ENCODE measurements around the gene ACTL8. TPM values are rescaled to one million over a fixed set of nuclear protein-coding genes. Genes with fewer than 3 reads are reported as not detected.

ACTL8 gene
- total RNA-seq, 1 experiment from 2014 or later: 0.69 TPM

GRCh38 chr1:17791055-17791390 is 35.9 kb downstream of the ACTL8 start:
- Histone ChIP-seq H3K9me2 (ENCODE audit: insufficient read depth) (no peaks in the 10 kb centered on the region), H3K27ac (ENCODE audit: low read depth, low read length) (no peak overlapping the region), H3K9ac (ENCODE audit: low read length) (no peak overlapping the region), H3K27me3 (ENCODE audit: insufficient read depth, low read length) (peaks cover 28% of the 10 kb centered on the region), H2AFZ (ENCODE audit: low read depth, low read length, poor library complexity, severe bottlenecking) (no peak overlapping the region), H3K4me3 (replicated peaks in 1 of 2; ENCODE audit: low read depth in 1 of 2, low read length in 2 of 2) (no peak overlapping the region), H3K9me3 (ENCODE audit: control insufficient read depth in 1 of 2, insufficient read depth in 1 of 2, low read depth in 1 of 2, low read length in 2 of 2) (no peaks in the 10 kb centered on the region), H3K4me1 (ENCODE audit: control insufficient read depth in 1 of 2, insufficient read depth in 2 of 2, low read length in 2 of 2) (no peaks in the 10 kb centered on the region), H3K79me2 (ENCODE audit: insufficient read depth, low read length) (no peaks in the 10 kb centered on the region), H4K20me1 (ENCODE audit: insufficient read depth) (no peaks in the 10 kb centered on the region), H3K36me3 (ENCODE audit: control insufficient read depth in 1 of 2, insufficient read depth in 2 of 2, low read length in 2 of 2) (no peaks in the 10 kb centered on the region), H3K4me2 (ENCODE audit: low read length) (no peak overlapping the region)
- POLR2A ChIA-PET: no interaction called here
- ATAC-seq: no peak; the same call in 1 of the 2 replicates
- TF ChIP-seq TCF7L2 (IDR thresholded peaks at IDR 0.05; ENCODE audit: borderline replicate concordance, extremely low read depth, insufficient read depth, insufficient read length) (no peak), ELF1 (IDR thresholded peaks at IDR 0.05; ENCODE audit: borderline replicate concordance, low read depth) (no peak), POLR2AphosphoS5 (IDR thresholded peaks at IDR 0.05; ENCODE audit: low read depth, low read length) (no peak), SIN3A (IDR thresholded peaks at IDR 0.05; ENCODE audit: low read depth) (no peak)
- DNase-seq (ENCODE audit: low read depth, low spot score): no peak
- CTCF ChIA-PET: no interaction called here
- intact Hi-C loops (cut with micrococcal nuclease): no loop called here
- BruUV-seq (replicated peaks): no TSS peak
- RAD21 ChIA-PET (ENCODE audit: low non-redundant PET in 1 of 2, low total read pairs in 2 of 2, uncharacterized antibody in 2 of 2, unreplicated experiment in 2 of 2): no interaction called here

DNA sequence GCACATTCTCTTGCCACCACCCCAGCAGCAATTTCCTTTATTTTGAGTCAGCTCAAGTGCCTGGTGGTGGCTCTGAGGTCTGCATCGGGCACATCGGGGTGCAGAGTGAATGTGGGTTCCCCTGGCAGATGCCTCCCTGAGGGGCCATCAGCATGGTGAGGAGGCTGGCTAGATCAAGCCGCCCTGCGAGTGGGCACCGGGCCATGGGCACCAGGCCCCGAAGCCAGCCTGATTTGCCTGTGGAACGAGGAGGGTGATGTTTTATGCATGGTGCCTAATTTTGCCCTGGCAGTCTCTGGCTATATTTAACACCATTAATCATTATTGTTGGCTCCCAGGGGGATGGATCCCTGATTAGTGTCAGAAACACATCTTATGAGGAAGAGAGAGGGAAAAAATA is 36.3 kb downstream of the ACTL8 start:
- H4K20me1 ChIP-seq (ENCODE audit: insufficient read depth): no peaks in the 10 kb centered on the region
- no TSS peak for BruUV-seq (replicated peaks)
- DNase-seq (ENCODE audit: low read depth, low spot score) (no peak), ATAC-seq (no peak)
- H3K9me2 ChIP-seq (ENCODE audit: insufficient read depth): no peaks in the 10 kb centered on the region
- no peak overlapping the region for H3K9ac ChIP-seq (ENCODE audit: low read length)
- H3K4me3 ChIP-seq (replicated peaks in 1 of 2; ENCODE audit: low read depth in 1 of 2, low read length in 2 of 2): no peak overlapping the region
- ChIA-PET CTCF (no interaction called here), POLR2A (no interaction called here), RAD21 (ENCODE audit: low non-redundant PET in 1 of 2, low total read pairs in 2 of 2, uncharacterized antibody in 2 of 2, unreplicated experiment in 2 of 2) (no interaction called here)
- no peak overlapping the region for H3K4me2 ChIP-seq (ENCODE audit: low read length)
- H3K36me3 ChIP-seq (ENCODE audit: control insufficient read depth in 1 of 2, insufficient read depth in 2 of 2, low read length in 2 of 2): no peaks in the 10 kb centered on the region
- H2AFZ ChIP-seq (ENCODE audit: low read depth, low read length, poor library complexity, severe bottlenecking): no peak overlapping the region
- H3K9me3 ChIP-seq (ENCODE audit: control insufficient read depth in 1 of 2, insufficient read depth in 1 of 2, low read depth in 1 of 2, low read length in 2 of 2): no peaks in the 10 kb centered on the region
- no peaks in the 10 kb centered on the region for H3K79me2 ChIP-seq (ENCODE audit: insufficient read depth, low read length)
- H3K4me1 ChIP-seq (ENCODE audit: control insufficient read depth in 1 of 2, insufficient read depth in 2 of 2, low read length in 2 of 2): no peaks in the 10 kb centered on the region
- H3K27me3 ChIP-seq (ENCODE audit: insufficient read depth, low read length): peaks cover 28% of the 10 kb centered on the region
- H3K27ac ChIP-seq (ENCODE audit: low read depth, low read length): no peak overlapping the region
- intact Hi-C loops (cut with micrococcal nuclease): no loop called here
- TF ChIP-seq, protein P1, sequence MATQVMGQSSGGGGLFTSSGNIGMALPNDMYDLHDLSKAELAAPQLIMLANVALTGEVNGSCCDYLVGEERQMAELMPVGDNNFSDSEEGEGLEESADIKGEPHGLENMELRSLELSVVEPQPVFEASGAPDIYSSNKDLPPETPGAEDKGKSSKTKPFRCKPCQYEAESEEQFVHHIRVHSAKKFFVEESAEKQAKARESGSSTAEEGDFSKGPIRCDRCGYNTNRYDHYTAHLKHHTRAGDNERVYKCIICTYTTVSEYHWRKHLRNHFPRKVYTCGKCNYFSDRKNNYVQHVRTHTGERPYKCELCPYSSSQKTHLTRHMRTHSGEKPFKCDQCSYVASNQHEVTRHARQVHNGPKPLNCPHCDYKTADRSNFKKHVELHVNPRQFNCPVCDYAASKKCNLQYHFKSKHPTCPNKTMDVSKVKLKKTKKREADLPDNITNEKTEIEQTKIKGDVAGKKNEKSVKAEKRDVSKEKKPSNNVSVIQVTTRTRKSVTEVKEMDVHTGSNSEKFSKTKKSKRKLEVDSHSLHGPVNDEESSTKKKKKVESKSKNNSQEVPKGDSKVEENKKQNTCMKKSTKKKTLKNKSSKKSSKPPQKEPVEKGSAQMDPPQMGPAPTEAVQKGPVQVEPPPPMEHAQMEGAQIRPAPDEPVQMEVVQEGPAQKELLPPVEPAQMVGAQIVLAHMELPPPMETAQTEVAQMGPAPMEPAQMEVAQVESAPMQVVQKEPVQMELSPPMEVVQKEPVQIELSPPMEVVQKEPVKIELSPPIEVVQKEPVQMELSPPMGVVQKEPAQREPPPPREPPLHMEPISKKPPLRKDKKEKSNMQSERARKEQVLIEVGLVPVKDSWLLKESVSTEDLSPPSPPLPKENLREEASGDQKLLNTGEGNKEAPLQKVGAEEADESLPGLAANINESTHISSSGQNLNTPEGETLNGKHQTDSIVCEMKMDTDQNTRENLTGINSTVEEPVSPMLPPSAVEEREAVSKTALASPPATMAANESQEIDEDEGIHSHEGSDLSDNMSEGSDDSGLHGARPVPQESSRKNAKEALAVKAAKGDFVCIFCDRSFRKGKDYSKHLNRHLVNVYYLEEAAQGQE (IDR thresholded peaks at IDR 0.05; ENCODE audit: low read depth): no peak
- TF ChIP-seq EZH2 (IDR thresholded peaks at IDR 0.05): no peak
- TF ChIP-seq ZFX (IDR thresholded peaks at IDR 0.05): no peak
- no peak for TF ChIP-seq POLR2A (IDR thresholded peaks at IDR 0.05; ENCODE audit: borderline replicate concordance, extremely low read depth, insufficient read depth, insufficient read length)
